Forelimb muscle (tissue), 1 donor: Measurements from ENCODE around the gene PARD3B. TPM values are rescaled to one million over a fixed set of nuclear protein-coding genes. Genes with fewer than 3 reads are reported as not detected.

Source experiments
- DNase-seq: peaks from one replicate; pipeline ENCODE4 v3.0.0-alpha.2; 2013; ENCODE audit warnings: low read depth
- polyA plus RNA-seq: library from polyadenylated mRNA; unstranded; fragments of 120-200 nt; gene quantifications from one replicate; pipeline ENCODE4 v1.2.1, GENCODE V29; 2013; ENCODE audit not compliant: insufficient read length

Gene PARD3B
- polyA plus RNA-seq, 1 donor: 6.8 TPM

DNA sequence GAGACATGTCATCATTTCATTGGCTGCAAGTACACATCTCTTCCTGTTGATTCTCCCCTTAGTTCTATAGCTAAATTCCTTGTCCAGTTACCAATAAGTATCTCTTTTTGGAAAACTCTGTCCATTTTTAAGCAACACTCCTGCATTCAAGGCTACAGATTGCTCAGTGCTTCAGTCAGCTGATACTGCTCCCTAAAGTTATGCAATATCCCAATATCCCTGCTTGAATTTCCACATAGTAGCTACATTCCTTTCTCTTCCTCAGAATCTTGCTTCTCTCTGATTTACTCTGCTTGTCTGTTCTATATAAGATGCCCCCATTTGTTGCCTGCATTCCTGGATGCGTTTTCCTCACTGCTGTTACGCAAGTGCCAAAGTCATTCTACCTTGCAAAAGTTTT lies 109.8 kb downstream of the PARD3B start:
- no peak for DNase-seq

DNA sequence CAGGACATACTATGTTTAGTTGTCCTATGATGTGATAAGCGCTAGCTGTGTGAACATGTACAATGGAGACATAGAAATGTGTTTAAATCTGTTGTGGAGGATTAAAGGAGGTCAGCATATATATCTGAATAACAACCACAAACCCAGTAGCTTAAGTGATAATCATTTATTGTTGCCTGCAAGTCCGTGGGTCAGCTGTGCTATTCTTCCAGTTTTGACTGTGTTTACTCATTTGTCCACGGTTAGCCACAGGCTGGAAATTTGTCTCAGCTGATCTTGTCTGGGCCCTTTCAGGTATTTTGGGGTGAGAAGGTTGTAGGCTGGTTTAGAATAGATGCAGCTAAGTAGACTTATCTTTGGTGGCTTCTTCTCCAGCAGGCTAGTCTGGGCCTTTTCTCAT lies 110.4 kb downstream of the PARD3B start:
- no peak for DNase-seq

DNA sequence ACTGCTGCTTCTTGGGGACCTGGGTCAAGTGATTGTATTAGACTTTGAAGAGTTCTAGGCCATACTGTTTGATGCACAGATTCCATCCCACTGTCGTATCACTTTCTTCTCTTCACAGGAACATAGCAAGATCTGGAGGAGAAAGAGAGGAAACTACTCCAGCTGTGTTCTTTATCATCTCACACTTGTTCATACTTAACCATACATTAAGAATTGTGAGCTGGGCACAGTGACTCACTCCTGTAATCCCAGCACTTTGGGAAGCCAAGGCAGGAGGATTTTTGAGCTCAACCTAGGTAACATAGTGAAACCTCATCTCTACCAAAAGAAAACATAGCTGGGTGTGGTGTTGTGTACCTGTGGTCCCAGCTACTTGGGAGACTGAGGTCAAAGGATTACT lies 111.7 kb downstream of the PARD3B start:
- DNase-seq: no peak

- no peak for DNase-seq
Observed at GRCh38 chr2:204662956-204663355, 117.7 kb downstream of the PARD3B start.

DNA sequence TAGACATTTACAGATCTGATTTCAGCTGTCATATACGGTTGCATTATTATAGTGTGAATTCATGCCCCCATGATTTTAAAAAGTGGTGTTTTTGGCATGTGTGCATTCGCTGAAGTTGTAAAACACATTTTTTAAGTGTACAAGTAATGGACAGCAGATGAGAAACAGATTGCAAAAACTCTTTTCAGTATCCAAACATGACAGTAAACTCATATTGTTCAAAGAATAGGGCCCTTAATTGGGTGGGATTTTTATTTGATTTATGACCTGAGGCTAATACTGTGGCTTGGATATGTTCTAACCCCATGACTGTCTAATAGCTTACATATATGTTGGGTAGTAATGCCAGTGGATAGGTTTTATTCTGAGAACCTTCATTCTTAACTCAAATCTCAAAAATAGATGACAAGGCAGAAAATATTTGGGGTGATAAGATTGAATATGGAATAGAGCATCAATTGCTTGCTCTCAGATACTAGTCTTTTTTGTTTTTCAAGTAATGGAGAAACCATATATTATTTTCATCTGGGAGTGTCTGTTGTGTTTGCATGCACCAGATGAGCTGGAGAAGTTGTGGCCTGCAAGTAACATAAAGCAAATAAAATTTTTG lies 118.6 kb downstream of the PARD3B start:
- DNase-seq: no peak

- no peak for DNase-seq
Observed at GRCh38 chr2:204664708-204665121, 119.4 kb downstream of the PARD3B start.

GRCh38 chr2:204665207-204665606 lies 119.9 kb downstream of the PARD3B start:
- no peak for DNase-seq

- no peak for DNase-seq
Observed at GRCh38 chr2:204665771-204666170, 120.5 kb downstream of the PARD3B start.

GRCh38 chr2:204667990-204668389 lies 122.7 kb downstream of the PARD3B start:
- no peak for DNase-seq

DNA sequence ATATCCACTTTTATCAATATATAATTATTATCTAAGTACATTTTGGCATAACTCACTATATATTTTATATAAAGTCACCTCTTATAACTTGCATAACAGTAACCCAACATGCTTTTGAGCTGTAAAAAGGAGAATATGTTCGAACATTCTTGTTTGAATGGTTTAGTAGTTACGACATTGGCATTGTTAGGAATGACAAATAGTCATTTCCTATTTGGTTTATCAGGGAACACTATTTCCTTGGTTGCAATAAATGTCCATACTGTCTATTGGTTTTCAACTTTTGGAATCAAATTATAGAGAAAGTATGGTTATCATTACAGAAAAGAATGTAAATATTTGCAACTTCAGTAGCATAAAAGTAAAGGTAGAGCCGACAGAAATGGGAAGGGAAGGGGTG lies 124.1 kb downstream of the PARD3B start:
- no peak for DNase-seq

DNA sequence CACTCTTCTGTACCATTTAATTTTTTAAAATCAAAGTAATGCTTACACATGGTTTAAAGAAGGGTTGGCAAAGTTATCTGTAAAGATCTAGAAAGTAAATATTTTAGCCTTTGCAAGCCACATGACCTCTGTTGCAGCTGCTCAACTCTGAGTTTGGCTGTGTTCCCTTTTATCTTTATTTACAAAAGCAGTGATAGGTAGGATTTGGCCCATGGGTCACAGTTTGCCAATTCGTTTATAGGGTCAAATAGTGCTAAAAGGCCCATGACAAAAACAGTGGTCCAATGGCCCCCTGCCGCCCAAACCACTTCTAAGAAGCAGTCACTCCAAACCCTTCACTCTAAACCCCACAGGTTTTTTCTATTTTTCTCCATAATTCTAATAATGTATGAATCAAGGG lies 124.8 kb downstream of the PARD3B start:
- no peak for DNase-seq

- no peak for DNase-seq
Observed at GRCh38 chr2:204670756-204671155, 125.5 kb downstream of the PARD3B start.

DNA sequence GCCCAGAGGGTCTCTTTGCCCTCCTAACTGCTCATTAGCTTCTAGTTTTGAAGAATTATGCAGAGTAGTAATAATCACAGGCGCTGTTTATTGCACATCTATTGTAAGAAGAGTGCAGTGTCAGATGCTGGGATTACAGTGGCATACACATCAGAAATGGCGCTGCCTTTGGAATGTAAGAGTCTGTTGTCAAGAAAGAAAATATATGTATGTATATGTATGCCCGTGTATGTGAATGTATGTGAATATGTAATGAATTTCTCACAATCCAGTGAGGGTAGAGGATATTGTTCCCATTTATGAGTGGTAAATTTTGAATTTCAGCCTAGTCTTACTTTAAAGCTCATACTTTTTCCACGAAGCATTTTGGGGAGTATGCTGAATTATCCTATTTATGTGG lies 127.5 kb downstream of the PARD3B start:
- DNase-seq: no peak

- DNase-seq: no peak
Observed at GRCh38 chr2:204673877-204674276, 128.6 kb downstream of the PARD3B start.

GRCh38 chr2:204678031-204678430 lies 132.8 kb downstream of the PARD3B start:
- DNase-seq: no peak

DNA sequence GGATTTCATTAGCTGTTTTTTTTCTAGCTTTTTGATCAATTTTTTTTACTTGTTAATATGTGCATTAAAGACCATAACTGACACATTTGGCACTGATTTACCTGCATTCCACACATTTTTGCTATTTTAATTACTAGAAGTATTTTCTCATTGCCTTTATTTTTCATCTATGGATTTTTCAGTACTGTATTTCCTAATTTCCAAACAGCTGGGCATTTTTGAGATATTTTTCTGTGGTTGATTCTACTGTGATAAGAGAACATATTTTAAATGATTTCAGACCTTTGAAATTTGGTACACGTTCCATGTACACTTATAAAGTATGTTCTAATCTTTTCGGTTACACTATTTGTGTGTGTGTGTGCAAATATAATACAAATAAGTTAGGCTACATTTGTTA lies 135.3 kb downstream of the PARD3B start:
- DNase-seq: no peak

DNA sequence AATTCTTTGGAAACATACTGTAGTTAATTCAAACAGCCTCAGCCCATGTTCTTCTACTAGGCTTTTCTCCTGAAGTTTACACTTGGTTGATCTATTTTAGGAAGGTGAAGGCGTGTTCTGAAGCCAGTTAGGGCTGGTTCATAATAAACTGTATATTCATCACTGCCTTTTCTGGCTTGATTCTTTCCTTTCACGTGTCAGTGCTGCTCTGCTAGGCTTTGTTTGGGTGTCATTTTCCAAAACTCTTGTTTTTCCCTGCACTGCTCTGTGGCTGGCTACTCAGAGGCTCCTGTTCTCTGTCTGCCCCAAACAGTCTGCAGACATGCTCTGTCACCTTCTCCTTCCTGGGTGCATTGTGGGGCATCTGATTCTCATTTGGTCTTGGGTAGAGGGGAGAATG lies 136.1 kb downstream of the PARD3B start:
- peak; percentile 17 for DNase-seq

DNA sequence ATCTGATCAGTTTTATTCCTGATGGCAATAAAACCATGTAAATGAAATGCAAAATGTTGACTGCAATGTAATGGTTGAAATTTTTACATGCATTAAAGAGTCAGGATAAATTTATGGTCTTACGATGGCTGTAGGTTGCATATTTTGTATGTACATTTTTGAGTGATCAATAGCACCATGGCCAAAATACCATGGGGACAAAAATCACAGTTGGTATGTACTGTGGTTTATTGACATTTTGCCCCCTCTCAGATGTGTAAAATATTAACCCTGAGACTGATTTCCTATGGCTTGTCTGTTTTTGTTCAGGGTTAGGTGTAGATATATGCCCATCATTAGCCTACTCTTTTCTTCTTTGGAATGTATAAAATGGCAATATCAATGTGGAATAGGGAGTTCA lies 138.1 kb downstream of the PARD3B start:
- no peak for DNase-seq

- DNase-seq: no peak
Observed at GRCh38 chr2:204686406-204686805, 141.1 kb downstream of the PARD3B start.

DNA sequence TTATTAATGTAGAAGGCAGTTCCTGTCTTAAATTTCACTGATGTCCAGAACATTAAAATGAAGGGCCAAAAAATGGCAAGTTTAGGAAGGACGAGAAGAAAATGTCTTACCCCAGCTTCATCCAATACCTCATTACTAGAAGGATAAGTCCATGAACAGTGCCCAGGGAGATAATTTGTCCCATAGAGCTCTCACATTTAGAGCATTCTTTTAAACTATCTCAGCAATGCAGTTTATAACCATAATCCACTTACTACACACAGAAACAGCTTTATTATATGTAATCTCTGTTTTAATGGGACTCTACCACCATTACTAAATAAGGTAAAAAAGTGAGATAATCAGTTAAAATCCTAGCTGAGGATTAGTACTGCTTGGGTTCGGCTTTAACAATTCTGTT lies 142.5 kb downstream of the PARD3B start:
- DNase-seq: no peak

- DNase-seq: peak; percentile 25
Observed at GRCh38 chr2:204691911-204692510, 146.7 kb downstream of the PARD3B start.

DNA sequence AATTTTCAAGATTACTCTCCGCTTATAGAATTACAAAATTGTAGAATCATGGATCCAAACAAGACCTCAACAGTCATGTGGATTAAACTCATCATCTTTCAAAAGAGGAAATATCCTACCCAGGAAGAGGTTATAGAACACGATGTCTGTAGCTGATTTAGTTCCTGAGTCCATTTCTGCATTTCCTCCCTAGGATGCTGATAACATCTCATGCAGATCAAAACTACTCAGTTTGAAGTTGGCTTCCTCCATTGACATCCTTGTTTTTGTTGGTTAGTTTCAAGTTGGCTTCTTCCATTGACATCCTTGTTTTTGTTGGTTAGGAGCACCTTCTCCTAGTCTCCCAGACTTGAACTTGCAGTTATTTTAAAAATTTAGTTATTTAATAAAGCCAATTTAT lies 147.5 kb downstream of the PARD3B start:
- no peak for DNase-seq

GRCh38 chr2:204693262-204693661 lies 148.0 kb downstream of the PARD3B start:
- DNase-seq: no peak

DNA sequence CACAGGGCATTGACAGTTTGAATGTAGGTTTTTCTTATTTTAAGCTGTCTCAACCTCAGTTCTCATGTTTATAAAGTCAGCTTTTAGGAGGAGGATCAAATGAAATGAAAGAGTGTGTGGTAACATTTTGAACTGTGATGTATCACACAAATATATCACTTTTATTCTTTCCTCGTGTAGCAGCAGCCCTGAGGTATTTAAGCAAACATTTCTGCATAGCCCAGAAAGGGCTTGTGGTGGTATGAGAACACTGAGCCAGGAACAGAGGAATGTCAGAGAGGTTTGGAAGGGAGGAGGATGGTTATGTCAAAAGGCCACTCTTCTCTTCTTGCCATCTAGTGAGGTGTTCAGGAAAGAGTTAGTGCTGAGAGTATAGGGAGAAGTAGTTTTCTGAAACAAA lies 150.2 kb downstream of the PARD3B start:
- DNase-seq: no peak
